ENCODE data around the gene CHCHD6.

GRCh38 chr3:126913524-126913923 lies 209.5 kb downstream of the CHCHD6 start:
- TF ChIP-seq FOXA1 (IDR thresholded peaks at IDR 0.05) = no peak
- TF ChIP-seq FOXM1 (IDR thresholded peaks at IDR 0.05; ENCODE audit: borderline replicate concordance) = no peak

Data from HEK293T (cell line).